K562 (cell line): Measurements from ENCODE around the gene TNFAIP8L1. TPM values are rescaled to one million over a fixed set of nuclear protein-coding genes. Genes with fewer than 3 reads are reported as not detected.
A peak's percentile ranks its signal among the peaks of the same experiment; 100 is the strongest.

Experiments
- ATF1 ChIP-seq, 2 experiments: fragments of 450-650 bp in 1 of 2; IDR thresholded peaks; 2 replicates each; pipeline ENCODE4 v1.6.1; 2016; ENCODE audit warnings: missing compliant biosample characterization in 1 of 2, missing genetic modification characterization in 1 of 2
- C11orf30 ChIP-seq: fragments of 450-650 bp; IDR thresholded peaks from 2 replicates; pipeline ENCODE4 v1.6.1; 2016; ENCODE audit warnings: low read depth, mild to moderate bottlenecking
- CBFA2T3 ChIP-seq: fragments of 450-650 bp; IDR thresholded peaks from 2 replicates; pipeline ENCODE4 v1.6.1; 2017
- CREB1 ChIP-seq, 2 experiments: sonication (generic) in 1 of 2; formaldehyde crosslinking in 1 of 2; IDR thresholded peaks; 2 replicates each; pipeline versions ENCODE4 v1.6.1 to v1.8.0; 2012 to 2022; ENCODE audit warnings: inconsistent platforms in 1 of 2, mild to moderate bottlenecking in 1 of 2, missing genetic modification reagents in 1 of 2, moderate library complexity in 1 of 2
- EGR1 ChIP-seq: fragments of 450-650 bp; conservative IDR thresholded peaks from 2 replicates; pipeline ENCODE4 v1.6.1; 2017; ENCODE audit warnings: mild to moderate bottlenecking
- ETS1 ChIP-seq: conservative IDR thresholded peaks from 2 replicates; pipeline ENCODE4 v1.6.1; 2011; ENCODE audit warnings: low read depth, mild to moderate bottlenecking, low read length; ENCODE audit not compliant: control insufficient read depth
- FOS ChIP-seq: IDR thresholded peaks from 3 replicates; pipeline ENCODE4 v1.6.1; 2011; ENCODE audit not compliant: insufficient read length; ENCODE audit errors: extremely low read depth
- HDGF ChIP-seq: fragments of 450-650 bp; IDR thresholded peaks from 2 replicates; pipeline ENCODE4 v1.6.1; 2016
- HINFP ChIP-seq: fragments of 450-650 bp; conservative IDR thresholded peaks from 2 replicates; pipeline ENCODE4 v1.6.1; 2016; ENCODE audit warnings: missing genetic modification characterization, low read depth, mild to moderate bottlenecking, control low read depth, missing compliant biosample characterization
- HLTF ChIP-seq: fragments of 450-650 bp; IDR thresholded peaks from 2 replicates; pipeline ENCODE4 v1.6.1; 2016
- MEIS2 ChIP-seq: fragments of 450-650 bp; IDR thresholded peaks from 2 replicates; pipeline ENCODE4 v1.6.1; 2014; ENCODE audit warnings: mild to moderate bottlenecking; ENCODE audit not compliant: partially characterized antibody
- SMAD1 ChIP-seq: fragments of 150-350 bp; IDR thresholded peaks from 2 replicates; pipeline ENCODE4 v1.6.1; 2014; ENCODE audit warnings: low read length, low read depth; ENCODE audit not compliant: partially characterized antibody
- TBL1XR1 ChIP-seq, 2 experiments: IDR thresholded peaks; 2 replicates each; pipeline ENCODE4 v1.6.1; 2012; ENCODE audit warnings: improper control_type of control experiment in 2 of 2, low read length in 2 of 2, mild to moderate bottlenecking in 1 of 2
- XRCC5 ChIP-seq: fragments of 200-400 bp; formaldehyde crosslinking; IDR thresholded peaks from 2 replicates; pipeline ENCODE4 v1.6.1; 2017; ENCODE audit warnings: low read depth, mild to moderate bottlenecking, low read length
- ZEB2 ChIP-seq: fragments of 450-650 bp; IDR thresholded peaks from 2 replicates; pipeline ENCODE4 v1.6.1; 2016
- ZNF3 ChIP-seq: fragments of 250-450 bp; sonication (Bioruptor Pico); IDR thresholded peaks from 2 replicates; pipeline ENCODE4 v1.5.0; 2021; ENCODE audit warnings: mild to moderate bottlenecking, moderate library complexity
- polyA plus RNA-seq, 8 experiments: library from polyadenylated mRNA; depleted of rRNA in 4 of 8; stranded (reverse) in 5 of 8; unstranded in 3 of 8; fragments of >200 nt; fragmentation: Nextera tagmentation in 2 of 8; fragmentation: Illumina TruSeq in 1 of 8; extraction: Ambion mirVana in 2 of 8; extraction: Trizol in 1 of 8; gene quantifications; 2 replicates each; pipeline versions ENCODE4 v1.2.1 to v1.2.3, GENCODE V29; 2011 to 2014; ENCODE audit warnings: inconsistent platforms in 1 of 8, missing spikeins in 1 of 8
- total RNA-seq, 7 experiments: library from RNA; depleted of rRNA in 6 of 7; stranded (reverse); fragments of >200 nt in 6 of 7; fragmentation: Illumina TruSeq in 2 of 7; extraction: Trizol in 2 of 7; gene quantifications; 2 replicates each; pipeline versions ENCODE4 v1.2.1 to v1.2.3, GENCODE V29; 2011 to 2021; ENCODE audit warnings: low replicate concordance in 1 of 7
- TF ChIP-seq, protein P1 (sequence below), 2 experiments: fragments of 450-650 bp; formaldehyde crosslinking in 1 of 2; IDR thresholded peaks; 2 replicates each; pipeline versions ENCODE4 v1.4.0 to v1.6.1; 2014 to 2020; ENCODE audit warnings: mild to moderate bottlenecking in 2 of 2, borderline replicate concordance in 1 of 2, low read depth in 1 of 2

The TNFAIP8L1 gene
- total and polyA plus RNA-seq, 9 of the 15 experiments (the other 6 are each of a cell fraction or from before 2014, with no cell fraction given), result 0.69 to 9.3 (median 4.9) TPM

DNA sequence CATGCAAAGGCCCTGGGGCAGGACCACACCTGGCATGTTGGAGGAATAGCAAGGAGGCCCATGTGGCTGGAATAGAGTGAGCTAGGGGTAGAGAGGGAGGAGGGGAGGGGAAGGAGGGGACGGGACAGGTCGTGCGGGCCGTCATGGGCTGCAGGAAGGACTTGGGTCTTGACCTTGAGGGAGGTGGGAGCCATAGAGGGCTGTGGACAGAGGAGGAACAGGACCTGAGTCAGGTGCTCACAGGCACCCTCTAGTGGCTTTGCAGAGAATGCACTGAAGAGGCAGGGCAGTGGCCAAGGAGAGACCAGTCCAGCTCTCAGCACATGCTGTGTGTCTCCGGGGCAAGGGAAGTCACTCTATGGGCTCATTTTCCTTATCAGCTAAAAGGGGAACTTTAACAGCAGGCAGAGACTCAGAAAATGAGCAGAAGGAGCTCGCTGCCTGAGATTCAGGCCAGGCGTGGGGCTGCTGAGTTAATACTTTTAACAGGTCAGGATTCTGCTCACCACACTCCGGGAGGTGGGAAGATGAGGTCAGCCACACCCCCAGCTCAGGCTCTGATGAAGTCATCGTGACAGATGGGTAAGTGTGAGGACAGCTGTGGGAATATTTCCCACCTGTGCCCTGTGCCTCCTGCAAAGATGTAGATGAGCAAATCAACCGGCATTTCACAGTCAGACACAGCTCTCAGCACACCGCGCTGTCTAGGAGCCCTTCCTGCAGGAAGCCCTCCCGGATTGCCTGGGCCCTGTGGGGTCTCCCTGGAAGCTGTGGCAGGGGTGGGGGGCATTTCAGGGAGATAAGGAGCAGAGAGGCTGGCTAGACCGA, 6.0 kb upstream of the TNFAIP8L1 start (continued):
- no peak for TF ChIP-seq ATF1 (CRISPR knock-in tag; IDR thresholded peaks at IDR 0.05)
- TF ChIP-seq ATF1 (tag; IDR thresholded peaks at IDR 0.05), result peak; percentile 44; the same call in 1 of the 2 replicates
- 0 out of 2 replicates have a peak, but pooled peaks have one; percentile 3 for TF ChIP-seq EGR1
- TF ChIP-seq, protein P1, sequence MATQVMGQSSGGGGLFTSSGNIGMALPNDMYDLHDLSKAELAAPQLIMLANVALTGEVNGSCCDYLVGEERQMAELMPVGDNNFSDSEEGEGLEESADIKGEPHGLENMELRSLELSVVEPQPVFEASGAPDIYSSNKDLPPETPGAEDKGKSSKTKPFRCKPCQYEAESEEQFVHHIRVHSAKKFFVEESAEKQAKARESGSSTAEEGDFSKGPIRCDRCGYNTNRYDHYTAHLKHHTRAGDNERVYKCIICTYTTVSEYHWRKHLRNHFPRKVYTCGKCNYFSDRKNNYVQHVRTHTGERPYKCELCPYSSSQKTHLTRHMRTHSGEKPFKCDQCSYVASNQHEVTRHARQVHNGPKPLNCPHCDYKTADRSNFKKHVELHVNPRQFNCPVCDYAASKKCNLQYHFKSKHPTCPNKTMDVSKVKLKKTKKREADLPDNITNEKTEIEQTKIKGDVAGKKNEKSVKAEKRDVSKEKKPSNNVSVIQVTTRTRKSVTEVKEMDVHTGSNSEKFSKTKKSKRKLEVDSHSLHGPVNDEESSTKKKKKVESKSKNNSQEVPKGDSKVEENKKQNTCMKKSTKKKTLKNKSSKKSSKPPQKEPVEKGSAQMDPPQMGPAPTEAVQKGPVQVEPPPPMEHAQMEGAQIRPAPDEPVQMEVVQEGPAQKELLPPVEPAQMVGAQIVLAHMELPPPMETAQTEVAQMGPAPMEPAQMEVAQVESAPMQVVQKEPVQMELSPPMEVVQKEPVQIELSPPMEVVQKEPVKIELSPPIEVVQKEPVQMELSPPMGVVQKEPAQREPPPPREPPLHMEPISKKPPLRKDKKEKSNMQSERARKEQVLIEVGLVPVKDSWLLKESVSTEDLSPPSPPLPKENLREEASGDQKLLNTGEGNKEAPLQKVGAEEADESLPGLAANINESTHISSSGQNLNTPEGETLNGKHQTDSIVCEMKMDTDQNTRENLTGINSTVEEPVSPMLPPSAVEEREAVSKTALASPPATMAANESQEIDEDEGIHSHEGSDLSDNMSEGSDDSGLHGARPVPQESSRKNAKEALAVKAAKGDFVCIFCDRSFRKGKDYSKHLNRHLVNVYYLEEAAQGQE (IDR thresholded peaks at IDR 0.05; ENCODE audit: borderline replicate concordance), result peak; percentile 70; the same call in 1 of the 2 replicates
- TF ChIP-seq, protein P1 (CRISPR knock-in tag; IDR thresholded peaks at IDR 0.05; ENCODE audit: low read depth), result no peak
- peak; percentile 47 for TF ChIP-seq CBFA2T3
- TF ChIP-seq ETS1, result peak; percentile 64; the same call in 1 of the 2 replicates
- peak; percentile 96 for TF ChIP-seq XRCC5
- peak; percentile 37 for TF ChIP-seq ZEB2
- peak; percentile 97 for TF ChIP-seq ZNF3 (CRISPR knock-in tag)
- peak; percentile 61 for TF ChIP-seq C11orf30
- TF ChIP-seq HLTF, result peak; percentile 67; the same call in 1 of the 2 replicates
- no peak for TF ChIP-seq HINFP
- TF ChIP-seq CREB1 (IDR thresholded peaks at IDR 0.05), result peak; percentile 29; the same call in 1 of the 2 replicates
- TF ChIP-seq CREB1 (CRISPR knock-in tag; IDR thresholded peaks at IDR 0.05), result no peak
- peak; percentile 70 for TF ChIP-seq SMAD1
- peak in 1 of 2 experiments; percentile 31; a peak in 1 of 4 replicates for TF ChIP-seq TBL1XR1 (IDR thresholded peaks at IDR 0.05; ENCODE audit: low read length in 2 of 2)
- no peak for TF ChIP-seq FOS
- peak; percentile 99 for TF ChIP-seq HDGF
- peak; percentile 78 for TF ChIP-seq MEIS2
